IPS-11a (cell line): ENCODE data around the gene ELL.
"Not testable (repeated sequence)": the region's sequence is repeated elsewhere in the genome, so short reads cannot be mapped to it uniquely, and the experiment has no call there.

Experiments
- H3K4me3 ChIP-seq: one replicate; pipeline ENCODE4 v1.5.1; 2013; ENCODE audit warnings: low read depth, low read length, control low read depth

The ELL gene

GRCh38 chr19:18521692-18522123, at the start of gene ELL:
Gene ELL (minus strand): TSS chr19:18522070. CDS start chr19:18522055, 15 bp downstream.
- H3K4me3 ChIP-seq = peak within 1 kb of the TSS; percentile 95

GRCh38 chr19:18568367-18568766, 46.5 kb upstream of the ELL start:
- no peak overlapping the region for H3K4me3 ChIP-seq

- no peak overlapping the region for H3K4me3 ChIP-seq
Measured at GRCh38 chr19:18566953-18567352, 45.1 kb upstream of the ELL start.

GRCh38 chr19:18562086-18562485, 40.2 kb upstream of the ELL start:
- H3K4me3 ChIP-seq = no peak overlapping the region

- H3K4me3 ChIP-seq = no peak overlapping the region
Measured at GRCh38 chr19:18559685-18560084, 37.8 kb upstream of the ELL start.

- H3K4me3 ChIP-seq = no peak overlapping the region
Measured at GRCh38 chr19:18558604-18559003, 36.7 kb upstream of the ELL start.

GRCh38 chr19:18558202-18558555, 36.3 kb upstream of the ELL start:
- H3K4me3 ChIP-seq = peak overlapping the region; percentile 75

GRCh38 chr19:18557411-18558201, 35.7 kb upstream of the ELL start, which contains the start of gene KXD1:
Gene KXD1 (plus strand): TSS chr19:18557870. CDS start chr19:18562057, 4,187 bp downstream.
- H3K4me3 ChIP-seq = peak within 1 kb of the TSS; percentile 75

- no peak overlapping the region for H3K4me3 ChIP-seq
Measured at GRCh38 chr19:18551631-18552030, 29.8 kb upstream of the ELL start.

- H3K4me3 ChIP-seq = peak overlapping the region; percentile 30
Measured at GRCh38 chr19:18543814-18544475, 22.1 kb upstream of the ELL start.

GRCh38 chr19:18542941-18543813, 21.3 kb upstream of the ELL start, which contains the start of gene FKBP8:
Gene FKBP8 (minus strand): TSS chr19:18543573. CDS start chr19:18541970, 1,603 bp downstream.
- peak within 1 kb of the TSS; percentile 53 for H3K4me3 ChIP-seq

- H3K4me3 ChIP-seq = peak overlapping the region; percentile 53
Measured at GRCh38 chr19:18541992-18542940, 20.4 kb upstream of the ELL start.

GRCh38 chr19:18541258-18541991, 19.6 kb upstream of the ELL start:
- no peak overlapping the region for H3K4me3 ChIP-seq

GRCh38 chr19:18540200-18540599, 18.3 kb upstream of the ELL start:
- not testable (repeated sequence) for H3K4me3 ChIP-seq

GRCh38 chr19:18539372-18539771, 17.5 kb upstream of the ELL start:
- no peak overlapping the region for H3K4me3 ChIP-seq

- H3K4me3 ChIP-seq = no peak overlapping the region
Measured at GRCh38 chr19:18538115-18538514, 16.2 kb upstream of the ELL start.

- H3K4me3 ChIP-seq = no peak overlapping the region
Measured at GRCh38 chr19:18537431-18537830, 15.6 kb upstream of the ELL start.

GRCh38 chr19:18536475-18536874, 14.6 kb upstream of the ELL start:
- no peak overlapping the region for H3K4me3 ChIP-seq

GRCh38 chr19:18533058-18533457, 11.2 kb upstream of the ELL start:
- no peak overlapping the region for H3K4me3 ChIP-seq
